Psoas muscle (tissue), 8 donors: ENCODE results near the gene FDXACB1. TPM values are rescaled to one million over a fixed set of nuclear protein-coding genes. Genes with fewer than 3 reads are reported as not detected.

ENCODE experiments used
- ATAC-seq, 4 donors: fragments of 200-7000 bp; cut with Tn5 transposase; one replicate each; pipeline ENCODE4 v1.9.1; 2020; ENCODE audit warnings: moderate library complexity in 3 of 4, mild to moderate bottlenecking in 2 of 4
- DNase-seq, 2 donors: peaks; one replicate each; pipeline ENCODE4 v3.0.0-alpha.2; 2020
- H3K27ac ChIP-seq: fragments of 200-600 bp; one replicate; pipeline ENCODE4 v1.8.0; 2022
- H3K27me3 ChIP-seq, 3 donors: fragments of 200-600 bp in 1 of 3; one replicate each; pipeline versions ENCODE4 v1.6.1 to v1.8.0; 2013 to 2022; ENCODE audit warnings: low read length in 2 of 3, mild to moderate bottlenecking in 2 of 3, moderate library complexity in 1 of 3; ENCODE audit not compliant: insufficient read depth in 3 of 3
- H3K36me3 ChIP-seq, 2 donors: fragments of 200-600 bp in 1 of 2; one replicate each; pipeline versions ENCODE4 v1.6.1 to v1.8.0; 2013 to 2022; ENCODE audit warnings: low read depth in 1 of 2, mild to moderate bottlenecking in 1 of 2, moderate library complexity in 1 of 2; ENCODE audit not compliant: insufficient read depth in 1 of 2
- H3K4me1 ChIP-seq: fragments of 200-600 bp; one replicate; pipeline ENCODE4 v1.8.0; 2022
- H3K4me3 ChIP-seq: fragments of 200-600 bp; one replicate; pipeline ENCODE4 v1.8.0; 2022; ENCODE audit warnings: mild to moderate bottlenecking
- H3K9me3 ChIP-seq: fragments of 200-600 bp; one replicate; pipeline ENCODE4 v1.8.0; 2022
- CTCF ChIP-seq: fragments of 200-600 bp; IDR thresholded peaks from one replicate; pipeline ENCODE4 v1.8.0; 2022; ENCODE audit warnings: antibody characterized with exemption
- WGBS, 3 donors: extraction: QIAGEN DNeasy Blood & Tissue Kit; methylation state at CpG; one replicate each; pipeline versions ENCODE4 v1.1.6 to v1.1.7; 2013; 5-methylcytosine and 5-hydroxymethylcytosine counted together
- intact Hi-C, 2 donors: fragments of 100-400 bp; cut with DNase I; formaldehyde crosslinking; loops; one replicate each; pipeline versions ENCODE4 v1.11.0 to v1.14.2; 2022
- polyA plus RNA-seq, 3 donors: library from polyadenylated mRNA; stranded (reverse); fragments of 200-250 nt; gene quantifications; one replicate each; pipeline ENCODE4 v1.2.3, GENCODE V29; 2013
- total RNA-seq, 4 donors: library from RNA; stranded (reverse); fragmentation: NEBNext Ultra II Directional in 2 of 4; extraction: Animal tissue kit (Norgen Biotek cat#: 25700) in 2 of 4; gene quantifications; one replicate each; pipeline versions ENCODE4 v1.2.1 to v1.2.4, GENCODE V29; 2021 to 2023
- donor health status: healthy with polysubstance abuse.
- donor health status: DM: no; HTN: no; CAD: no; lungs with moderate emphysema.
- donor health status: Bipolar disorder and iron deficiency.
- donor health status: healthy.
- donor health status: DM: yes; HTN: yes; CAD: no.
- donor health status: DM: no; HTN: no; CAD: no.
- donor health status: DM: no; HTN: no; CAD: no.
- donor health status: DM: yes; HTN: yes; CAD: no.

FDXACB1 gene
- total and polyA plus RNA-seq, 7 donors, result 0.45 to 1.1 (median 0.77) TPM

DNA sequence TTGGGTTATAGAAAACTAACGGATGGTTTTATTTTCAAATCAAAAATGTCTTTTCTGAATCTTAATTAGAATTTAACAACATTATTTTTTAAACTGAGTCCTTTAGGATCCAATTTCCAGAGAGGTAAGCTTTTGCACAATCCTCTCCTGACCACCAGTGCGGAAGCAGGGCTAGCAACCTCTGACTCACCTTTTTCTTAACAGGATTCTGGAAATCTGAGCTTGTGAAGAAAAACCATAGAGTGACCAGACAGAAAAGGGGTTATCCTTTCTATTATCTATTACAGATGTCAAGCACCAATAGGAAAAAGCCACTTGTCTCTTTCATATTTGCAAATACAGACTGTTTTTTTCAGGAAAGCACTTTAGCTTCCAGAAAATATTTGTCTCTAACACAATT, 32.9 kb downstream of the FDXACB1 start:
- 82 to 89% (median 87%) methylated on average over 2 of the region's 2 CpGs for WGBS, 3 donors
- TF ChIP-seq CTCF, result no peak
- intact Hi-C loops, result no loop called here

DNA sequence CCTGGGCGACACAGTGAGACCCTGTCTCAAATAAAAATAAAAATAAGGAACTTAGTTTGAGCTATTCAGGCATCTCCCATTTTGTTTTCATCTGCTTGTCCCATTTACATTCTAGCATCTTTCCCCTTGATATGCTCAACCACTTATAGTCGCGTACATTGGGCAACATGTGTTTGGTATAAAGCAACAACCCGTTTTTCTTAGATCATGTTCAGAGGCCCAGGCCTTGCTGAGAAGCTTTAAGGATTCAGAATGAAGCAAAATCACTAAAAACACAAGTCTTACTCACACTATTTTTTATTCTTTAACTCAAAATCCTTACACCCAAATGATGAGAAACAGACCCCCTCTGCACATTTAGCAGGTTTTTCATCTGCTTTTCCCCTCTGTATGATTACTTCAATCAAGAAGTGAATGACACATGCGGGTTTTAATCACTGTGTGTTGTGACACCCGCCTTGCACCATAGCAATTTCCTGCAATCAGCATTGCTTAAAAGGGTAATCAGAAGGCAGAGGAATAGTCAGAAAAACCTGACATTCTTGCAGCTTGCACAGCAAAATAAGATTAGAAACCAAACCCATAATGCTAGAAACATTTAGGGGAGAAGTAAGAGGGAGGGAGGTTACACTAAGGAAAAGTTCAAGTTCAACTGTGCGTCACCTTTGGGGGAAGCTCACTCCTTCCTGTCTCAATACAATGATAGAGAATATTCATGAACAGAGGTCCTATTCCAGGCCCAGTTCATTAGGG, 33.5 kb downstream of the FDXACB1 start:
- H3K27me3 ChIP-seq, result no peaks in the 10 kb centered on the region
- peaks cover 11% of the 10 kb centered on the region for H3K4me1 ChIP-seq
- H3K4me3 ChIP-seq, result no peak overlapping the region
- peaks cover 0 to 88% of the 10 kb centered on the region in 2 donors for H3K36me3 ChIP-seq
- no peak overlapping the region for H3K27ac ChIP-seq
- intact Hi-C loops, result no loop called here
- WGBS, 3 donors, result 84 to 86% (median 85%) methylated on average over 7 of the region's 7 CpGs
- no peak for TF ChIP-seq CTCF
- DNase-seq, result no peak
- no peaks in the 10 kb centered on the region for H3K9me3 ChIP-seq
- ATAC-seq, result no peak

More for the DNA sequence above, 32.9 kb downstream of the FDXACB1 start:
- no peak overlapping the region for H3K27ac ChIP-seq
- peaks cover 0 to 94% of the 10 kb centered on the region in 2 donors for H3K36me3 ChIP-seq
- ATAC-seq (no peak), DNase-seq (no peak)
- no peaks in the 10 kb centered on the region for H3K9me3 ChIP-seq
- no peaks in the 10 kb centered on the region for H3K27me3 ChIP-seq
- H3K4me3 ChIP-seq, result no peak overlapping the region
- H3K4me1 ChIP-seq, result peaks cover 5% of the 10 kb centered on the region

GRCh38 chr11:111843661-111844060, 35.3 kb downstream of the FDXACB1 start:
- H3K4me3 ChIP-seq, result no peak overlapping the region
- ATAC-seq (no peak), DNase-seq (no peak)
- H3K9me3 ChIP-seq, result no peaks in the 10 kb centered on the region
- H3K27ac ChIP-seq, result no peak overlapping the region
- peaks cover 21% of the 10 kb centered on the region for H3K4me1 ChIP-seq
- peaks cover 0 to 70% of the 10 kb centered on the region in 2 donors for H3K36me3 ChIP-seq
- WGBS, 3 donors, result 87 to 88% (median 88%) methylated on average over 5 of the region's 5 CpGs
- intact Hi-C loops, result loop anchor here (5.0 kb wide), 4 partner anchors 66 to 276 kb away; partner anchors contain the start of gene SIK2 (in 1 of the 2)
- TF ChIP-seq CTCF, result no peak
- no peaks in the 10 kb centered on the region for H3K27me3 ChIP-seq

DNA sequence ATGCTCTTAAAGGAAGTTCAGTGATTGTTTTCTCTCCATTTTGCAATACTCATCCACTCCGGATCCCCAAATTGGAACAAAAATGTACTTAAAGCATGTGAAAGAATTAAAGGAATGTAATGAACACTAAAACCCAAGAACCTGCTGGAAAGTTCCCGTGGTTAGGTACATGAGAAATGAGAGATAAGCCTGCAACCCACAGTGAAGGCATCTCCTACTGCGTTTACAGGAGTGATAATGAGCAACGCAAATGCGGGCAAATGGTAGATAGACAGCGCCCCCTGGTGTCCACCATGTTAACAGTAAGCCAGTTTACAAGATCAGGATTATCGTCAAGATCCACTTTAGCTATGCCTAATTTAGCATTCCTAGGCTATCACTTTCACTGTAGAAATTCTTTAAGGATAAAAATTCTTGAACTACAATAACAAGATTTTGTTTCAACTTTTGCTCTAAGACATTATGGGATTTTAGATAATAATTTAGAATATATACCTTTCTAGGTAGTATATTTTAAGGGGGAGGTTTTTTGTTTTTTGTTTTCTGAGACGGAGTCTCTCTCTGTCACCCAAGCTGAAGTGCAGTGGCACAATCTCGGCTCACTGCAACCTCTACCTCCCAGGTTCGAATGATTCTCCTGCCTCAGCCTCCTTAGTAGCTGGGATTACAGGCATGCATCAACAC, 37.5 kb downstream of the FDXACB1 start:
- peak overlapping the region; percentile 83 for H3K27ac ChIP-seq
- peak; percentile 97 for TF ChIP-seq CTCF

More for the DNA sequence above, 37.5 kb downstream of the FDXACB1 start:
- ATAC-seq (peak; percentile 84 to 90 (median 86)), DNase-seq (peak; percentile 85 to 91)
- Histone ChIP-seq H3K4me1 (peaks cover 38% of the 10 kb centered on the region), H3K36me3 (peaks cover 0 to 67% of the 10 kb centered on the region in 2 donors), H3K9me3 (no peaks in the 10 kb centered on the region), H3K27me3 (no peaks in the 10 kb centered on the region), H3K4me3 (no peak overlapping the region)
- intact Hi-C loops, result loop anchor here (1.0 to 5.0 kb wide), 5 partner anchors 64 to 274 kb away; partner anchors contain the start of gene SIK2 (in 2 of the 2)
- 18 to 27% (median 21%) methylated on average over 10 of the region's 10 CpGs for WGBS, 3 donors
